ENCODE measurements around the gene TPM1. TPM values are rescaled to one million over a fixed set of nuclear protein-coding genes. Genes with fewer than 3 reads are reported as not detected.
A peak's percentile ranks its signal among the peaks of the same experiment; 100 is the strongest.

The TPM1 gene
- polyA plus RNA-seq, 2 donors, result 135 to 322 TPM

DNA sequence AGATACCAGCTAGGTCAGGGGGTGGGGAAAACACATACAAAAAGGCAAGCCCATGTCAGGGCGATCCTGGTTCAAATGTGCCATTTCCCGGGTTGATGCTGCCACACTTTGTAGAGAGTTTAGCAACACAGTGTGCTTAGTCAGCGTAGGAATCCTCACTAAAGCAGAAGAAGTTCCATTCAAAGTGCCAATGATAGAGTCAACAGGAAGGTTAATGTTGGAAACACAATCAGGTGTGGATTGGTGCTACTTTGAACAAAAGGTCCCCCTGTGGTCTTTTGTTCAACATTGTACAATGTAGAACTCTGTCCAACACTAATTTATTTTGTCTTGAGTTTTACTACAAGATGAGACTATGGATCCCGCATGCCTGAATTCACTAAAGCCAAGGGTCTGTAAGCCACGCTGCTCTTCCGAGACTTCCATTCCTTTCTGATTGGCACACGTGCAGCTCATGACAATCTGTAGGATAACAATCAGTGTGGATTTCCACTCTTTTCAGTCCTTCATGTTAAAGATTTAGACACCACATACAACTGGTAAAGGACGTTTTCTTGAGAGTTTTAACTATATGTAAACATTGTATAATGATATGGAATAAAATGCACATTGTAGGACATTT, 28.9 kb downstream of the TPM1 start:
- H3K27ac ChIP-seq (ENCODE audit: low read depth in 2 of 2, low read length in 1 of 2), result peak overlapping the region in 1 of 2 donors; percentile 9
- WGBS, 2 donors, result 72 to 78% methylated on average over 8 of the region's 8 CpGs
- H3K4me1 ChIP-seq (ENCODE audit: control insufficient read depth in 2 of 2, insufficient read depth in 2 of 2, low read length in 1 of 2), result no peaks in the 10 kb centered on the region
- H3K36me3 ChIP-seq (ENCODE audit: control insufficient read depth in 2 of 2, insufficient read depth in 2 of 2, low read length in 1 of 2), result peaks cover 3 to 6% of the 10 kb centered on the region in 2 donors
- H3K4me3 ChIP-seq (ENCODE audit: low read depth in 1 of 2, low read length in 2 of 2), result no peak overlapping the region
- H3K9me3 ChIP-seq (ENCODE audit: control insufficient read depth in 2 of 2, insufficient read depth in 1 of 2, low read depth in 1 of 2, low read length in 1 of 2), result no peaks in the 10 kb centered on the region
- no peaks in the 10 kb centered on the region for H3K27me3 ChIP-seq (ENCODE audit: control insufficient read depth in 1 of 2, insufficient read depth in 2 of 2, low read length in 2 of 2)

DNA sequence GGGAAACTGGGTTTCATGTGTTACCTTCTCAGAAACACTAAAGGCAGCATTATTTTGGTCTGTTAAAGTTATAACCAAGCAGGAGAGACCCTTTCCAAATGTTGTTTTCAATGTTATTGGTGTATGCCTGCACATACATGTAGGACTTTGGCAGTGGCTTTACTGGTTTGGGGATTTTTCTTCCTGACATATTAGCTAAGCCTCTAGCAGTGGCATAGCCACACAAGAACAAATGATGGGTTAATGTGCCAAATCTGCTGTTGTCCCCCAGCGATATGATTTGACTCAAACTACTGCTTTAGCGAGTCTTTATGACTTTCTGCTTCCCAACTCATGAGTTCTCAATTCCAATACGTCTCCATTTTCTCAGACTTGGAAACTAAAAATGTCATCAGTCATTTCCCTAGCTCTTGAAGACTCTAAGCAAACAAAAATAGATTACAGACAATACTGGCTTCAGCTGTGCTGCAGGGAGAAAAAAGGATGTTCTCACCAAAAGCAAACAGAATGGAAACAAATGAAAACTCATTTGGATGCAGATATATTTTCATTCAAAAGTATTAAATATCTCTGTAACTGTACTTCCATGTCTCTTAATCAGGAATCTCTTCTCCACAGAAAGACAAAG, 29.6 kb downstream of the TPM1 start:
- Histone ChIP-seq H3K27ac (ENCODE audit: low read depth in 2 of 2, low read length in 1 of 2) (no peak overlapping the region), H3K4me1 (ENCODE audit: control insufficient read depth in 2 of 2, insufficient read depth in 2 of 2, low read length in 1 of 2) (no peaks in the 10 kb centered on the region)
- 58 to 74% methylated on average over 3 of the region's 3 CpGs for WGBS, 2 donors

DNA sequence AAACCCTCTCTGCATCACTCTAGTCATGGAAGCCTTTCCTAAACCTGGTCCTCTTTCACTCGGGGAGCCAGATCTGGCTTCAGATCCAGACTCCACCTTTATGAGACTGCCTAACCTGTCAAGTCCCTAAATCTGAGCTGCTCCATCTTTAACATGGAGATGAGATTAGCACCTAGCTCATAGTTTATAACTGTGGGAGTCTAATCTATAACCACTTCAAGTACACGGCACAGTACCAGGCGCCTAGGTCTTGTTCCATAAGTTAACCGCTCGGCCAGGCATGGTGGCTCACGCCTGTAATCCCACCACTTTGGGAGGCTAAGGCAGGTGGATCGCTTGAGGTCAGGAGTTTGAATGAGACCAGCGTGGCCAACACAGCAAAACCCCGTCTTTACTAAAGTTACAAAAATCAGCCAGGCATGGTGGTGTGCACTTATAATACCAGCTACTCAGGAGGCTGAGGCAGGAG, 30.3 kb downstream of the TPM1 start:
- peaks cover under 1 to 3% of the 10 kb centered on the region in 2 donors for H3K36me3 ChIP-seq (ENCODE audit: control insufficient read depth in 2 of 2, insufficient read depth in 2 of 2, low read length in 1 of 2)
- no peaks in the 10 kb centered on the region for H3K4me1 ChIP-seq (ENCODE audit: control insufficient read depth in 2 of 2, insufficient read depth in 2 of 2, low read length in 1 of 2)
- 78 to 88% methylated on average over 9 of the region's 9 CpGs for WGBS, 2 donors
- H3K27ac ChIP-seq (ENCODE audit: low read depth in 2 of 2, low read length in 1 of 2), result no peak overlapping the region
- no peak overlapping the region for H3K4me3 ChIP-seq (ENCODE audit: low read depth in 1 of 2, low read length in 2 of 2)
- H3K27me3 ChIP-seq (ENCODE audit: control insufficient read depth in 1 of 2, insufficient read depth in 2 of 2, low read length in 2 of 2), result no peaks in the 10 kb centered on the region
- no peaks in the 10 kb centered on the region for H3K9me3 ChIP-seq (ENCODE audit: control insufficient read depth in 2 of 2, insufficient read depth in 1 of 2, low read depth in 1 of 2, low read length in 1 of 2)

More for the DNA sequence above, 29.6 kb downstream of the TPM1 start:
- no peaks in the 10 kb centered on the region for H3K9me3 ChIP-seq (ENCODE audit: control insufficient read depth in 2 of 2, insufficient read depth in 1 of 2, low read depth in 1 of 2, low read length in 1 of 2)
- no peak overlapping the region for H3K4me3 ChIP-seq (ENCODE audit: low read depth in 1 of 2, low read length in 2 of 2)
- peaks cover 3 to 6% of the 10 kb centered on the region in 2 donors for H3K36me3 ChIP-seq (ENCODE audit: control insufficient read depth in 2 of 2, insufficient read depth in 2 of 2, low read length in 1 of 2)
- no peaks in the 10 kb centered on the region for H3K27me3 ChIP-seq (ENCODE audit: control insufficient read depth in 1 of 2, insufficient read depth in 2 of 2, low read length in 2 of 2)

DNA sequence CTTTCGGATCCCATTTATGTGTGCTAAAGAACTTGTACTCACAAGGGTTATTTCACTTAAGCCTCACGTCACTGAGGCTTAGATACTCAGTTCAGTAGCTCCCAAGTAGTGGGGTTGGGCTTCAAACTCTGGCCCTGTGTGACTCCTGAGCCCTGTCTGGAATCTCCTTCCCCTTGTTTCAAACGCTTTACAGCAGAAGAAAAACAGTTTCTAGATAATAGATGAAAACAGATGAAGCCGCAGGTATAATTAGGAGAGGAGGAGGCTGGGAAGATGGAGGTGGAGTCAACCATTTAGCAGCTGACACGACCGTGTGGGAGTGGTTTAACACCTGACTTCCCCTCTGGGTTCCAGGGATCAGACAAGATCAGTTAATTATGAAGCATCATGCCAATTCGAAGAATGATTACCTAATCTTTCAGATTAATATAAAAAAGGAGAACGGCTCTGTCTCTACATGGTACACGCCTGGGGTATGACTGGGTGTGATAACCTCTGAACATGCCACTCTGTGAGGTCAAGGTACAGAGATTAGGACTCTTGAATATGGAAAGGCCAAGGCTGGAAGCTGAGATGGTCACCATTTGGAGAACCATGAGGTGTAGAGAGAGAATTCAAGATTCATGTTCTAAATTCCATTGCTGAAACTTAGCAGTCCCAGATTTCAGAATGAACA, 31.1 kb downstream of the TPM1 start:
- Histone ChIP-seq H3K36me3 (ENCODE audit: control insufficient read depth in 2 of 2, insufficient read depth in 2 of 2, low read length in 1 of 2) (peaks cover 0 to 3% of the 10 kb centered on the region in 2 donors), H3K9me3 (ENCODE audit: control insufficient read depth in 2 of 2, insufficient read depth in 1 of 2, low read depth in 1 of 2, low read length in 1 of 2) (no peaks in the 10 kb centered on the region), H3K4me3 (ENCODE audit: low read depth in 1 of 2, low read length in 2 of 2) (no peak overlapping the region), H3K4me1 (ENCODE audit: control insufficient read depth in 2 of 2, insufficient read depth in 2 of 2, low read length in 1 of 2) (no peaks in the 10 kb centered on the region), H3K27ac (ENCODE audit: low read depth in 2 of 2, low read length in 1 of 2) (no peak overlapping the region), H3K27me3 (ENCODE audit: control insufficient read depth in 1 of 2, insufficient read depth in 2 of 2, low read length in 2 of 2) (no peaks in the 10 kb centered on the region)
- WGBS, 2 donors, result 62 to 72% methylated on average over 9 of the region's 9 CpGs

DNA sequence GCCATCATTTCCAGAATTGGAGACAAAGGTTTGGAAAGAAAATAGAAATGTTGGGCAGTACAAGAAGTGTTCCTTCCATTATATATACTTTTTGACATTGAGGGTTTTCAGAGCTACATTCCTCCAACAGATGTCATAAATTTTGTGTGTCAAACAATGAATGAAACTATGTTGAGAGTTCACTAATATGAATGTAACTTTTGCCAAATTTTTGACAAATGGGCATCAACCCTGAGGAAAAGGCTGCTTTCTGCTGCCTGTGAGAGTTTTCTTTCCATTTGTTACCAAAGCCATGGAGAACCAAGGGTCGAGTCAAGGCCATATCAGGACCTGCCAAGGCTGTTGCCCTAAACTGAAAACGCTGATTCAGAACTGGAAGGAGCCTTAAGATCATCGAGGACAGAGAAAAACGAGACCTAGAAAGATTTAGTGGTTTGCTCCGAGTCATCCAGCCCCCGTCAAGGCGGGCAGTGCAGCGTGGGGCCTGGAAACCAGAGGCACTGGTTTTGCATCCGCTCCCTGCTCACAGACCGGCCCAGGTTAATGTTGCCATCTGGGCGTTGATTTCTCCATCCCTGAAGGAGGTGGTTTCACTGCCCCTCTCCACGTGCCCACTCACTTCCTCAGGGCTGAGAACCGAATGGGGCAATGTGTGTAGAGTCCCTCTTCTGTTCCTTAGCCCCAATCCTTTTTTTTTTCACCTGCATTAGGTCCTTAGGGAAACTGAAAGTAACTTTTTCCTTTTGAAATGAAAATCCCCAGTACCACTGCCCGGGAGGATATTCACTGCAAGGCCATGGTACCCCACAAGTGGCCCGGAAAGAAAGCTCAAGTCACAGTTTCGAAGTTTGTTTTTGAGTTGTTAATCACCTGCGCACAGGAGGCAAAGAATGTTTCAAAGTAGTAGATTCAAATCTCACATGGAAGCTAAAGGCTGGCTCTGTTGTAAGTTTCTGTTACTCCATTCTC, 32.8 kb downstream of the TPM1 start:
- Histone ChIP-seq H3K27ac (ENCODE audit: low read depth in 2 of 2, low read length in 1 of 2) (peak overlapping the region in 1 of 2 donors; percentile 21), H3K36me3 (ENCODE audit: control insufficient read depth in 2 of 2, insufficient read depth in 2 of 2, low read length in 1 of 2) (no peaks in the 10 kb centered on the region), H3K27me3 (ENCODE audit: control insufficient read depth in 1 of 2, insufficient read depth in 2 of 2, low read length in 2 of 2) (no peaks in the 10 kb centered on the region), H3K4me3 (ENCODE audit: low read depth in 1 of 2, low read length in 2 of 2) (no peak overlapping the region), H3K4me1 (ENCODE audit: control insufficient read depth in 2 of 2, insufficient read depth in 2 of 2, low read length in 1 of 2) (no peaks in the 10 kb centered on the region), H3K9me3 (ENCODE audit: control insufficient read depth in 2 of 2, insufficient read depth in 1 of 2, low read depth in 1 of 2, low read length in 1 of 2) (no peaks in the 10 kb centered on the region)
- 59 to 64% methylated on average over 17 of the region's 17 CpGs for whole genome bisulfite sequencing, 2 donors

DNA sequence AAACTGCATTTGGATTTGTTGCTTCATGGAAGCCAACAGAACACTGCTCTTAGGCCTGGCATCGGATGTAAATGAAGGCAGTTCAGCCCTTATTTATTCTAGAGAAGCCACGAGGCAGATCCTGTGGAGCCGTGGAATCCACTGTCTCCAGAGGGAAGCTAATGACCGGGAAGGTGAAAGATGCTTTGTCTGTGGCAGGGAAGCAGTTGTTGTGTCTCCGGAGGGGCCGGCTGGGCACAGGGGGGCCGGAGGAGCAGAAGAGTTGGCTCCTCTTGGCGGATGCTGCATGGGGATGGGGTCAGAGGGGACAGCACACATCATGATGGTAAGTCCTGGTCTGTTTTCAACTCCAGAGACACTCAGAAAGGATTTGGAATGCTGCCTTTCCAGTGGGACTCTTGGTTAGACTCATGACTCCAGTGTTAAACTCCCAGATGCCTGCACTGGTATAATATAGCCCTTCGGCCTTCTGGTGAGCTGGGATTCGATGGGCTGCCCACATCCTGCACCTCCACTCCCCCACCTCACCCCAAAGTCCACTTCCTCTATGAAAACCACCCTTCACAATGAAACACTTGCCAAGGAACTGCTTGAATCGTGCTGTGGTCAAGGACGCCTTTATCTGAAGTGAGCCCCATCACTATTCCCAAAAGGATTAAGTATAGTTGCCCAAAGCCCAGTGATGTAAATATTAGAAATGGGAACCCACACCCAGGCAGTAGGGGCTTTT, 33.6 kb downstream of the TPM1 start:
- Histone ChIP-seq H3K36me3 (ENCODE audit: control insufficient read depth in 2 of 2, insufficient read depth in 2 of 2, low read length in 1 of 2) (no peaks in the 10 kb centered on the region), H3K27ac (ENCODE audit: low read depth in 2 of 2, low read length in 1 of 2) (peak overlapping the region in 1 of 2 donors; percentile 53), H3K4me1 (ENCODE audit: control insufficient read depth in 2 of 2, insufficient read depth in 2 of 2, low read length in 1 of 2) (no peaks in the 10 kb centered on the region), H3K4me3 (ENCODE audit: low read depth in 1 of 2, low read length in 2 of 2) (no peak overlapping the region), H3K27me3 (ENCODE audit: control insufficient read depth in 1 of 2, insufficient read depth in 2 of 2, low read length in 2 of 2) (no peaks in the 10 kb centered on the region), H3K9me3 (ENCODE audit: control insufficient read depth in 2 of 2, insufficient read depth in 1 of 2, low read depth in 1 of 2, low read length in 1 of 2) (no peaks in the 10 kb centered on the region)
- WGBS, 2 donors, result 63 to 66% methylated on average over 12 of the region's 12 CpGs

DNA sequence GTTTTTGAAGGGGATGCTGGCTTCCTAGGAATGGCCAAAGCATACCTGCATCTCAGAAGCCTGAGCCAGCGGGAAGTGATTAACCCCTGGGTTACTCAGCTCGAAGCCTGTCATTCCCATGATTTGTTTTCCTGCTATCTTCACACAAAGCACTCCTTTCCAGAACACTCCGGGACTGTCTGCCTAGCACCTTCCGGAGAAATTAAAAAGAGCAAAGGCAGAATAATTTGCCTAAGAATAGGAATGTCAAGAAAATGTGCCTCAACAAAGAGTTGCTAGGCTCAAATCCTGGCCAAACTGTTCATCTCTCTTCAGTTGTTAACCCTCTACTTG, 34.1 kb downstream of the TPM1 start:
- Histone ChIP-seq H3K27ac (ENCODE audit: low read depth in 2 of 2, low read length in 1 of 2) (no peak overlapping the region), H3K27me3 (ENCODE audit: control insufficient read depth in 1 of 2, insufficient read depth in 2 of 2, low read length in 2 of 2) (no peaks in the 10 kb centered on the region), H3K36me3 (ENCODE audit: control insufficient read depth in 2 of 2, insufficient read depth in 2 of 2, low read length in 1 of 2) (no peaks in the 10 kb centered on the region), H3K4me1 (ENCODE audit: control insufficient read depth in 2 of 2, insufficient read depth in 2 of 2, low read length in 1 of 2) (no peaks in the 10 kb centered on the region), H3K4me3 (ENCODE audit: low read depth in 1 of 2, low read length in 2 of 2) (no peak overlapping the region), H3K9me3 (ENCODE audit: control insufficient read depth in 2 of 2, insufficient read depth in 1 of 2, low read depth in 1 of 2, low read length in 1 of 2) (no peaks in the 10 kb centered on the region)
- WGBS, 2 donors, result 79 to 84% methylated on average over 4 of the region's 4 CpGs

DNA sequence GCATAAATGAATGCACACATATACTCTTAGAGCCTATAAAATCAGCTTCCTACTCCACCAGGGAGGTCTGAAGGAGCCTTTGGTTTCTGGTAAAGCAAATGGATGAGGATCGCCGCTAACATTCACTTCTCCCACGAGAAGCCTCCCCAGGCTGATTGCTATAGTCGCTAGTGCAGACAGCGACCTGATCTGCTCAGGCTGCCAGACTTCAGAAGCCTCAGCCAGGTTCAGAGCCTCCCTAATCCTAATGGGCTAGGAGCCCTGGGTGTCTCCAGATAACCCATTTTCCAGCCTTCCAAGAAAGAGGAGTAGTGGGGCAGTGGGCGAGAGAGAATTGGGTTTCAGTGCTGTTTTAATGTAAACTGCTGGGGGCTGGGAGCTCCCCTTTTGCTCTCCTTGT, 35.4 kb downstream of the TPM1 start:
- Histone ChIP-seq H3K4me3 (ENCODE audit: low read depth in 1 of 2, low read length in 2 of 2) (no peak overlapping the region), H3K4me1 (ENCODE audit: control insufficient read depth in 2 of 2, insufficient read depth in 2 of 2, low read length in 1 of 2) (no peaks in the 10 kb centered on the region), H3K9me3 (ENCODE audit: control insufficient read depth in 2 of 2, insufficient read depth in 1 of 2, low read depth in 1 of 2, low read length in 1 of 2) (no peaks in the 10 kb centered on the region), H3K27ac (ENCODE audit: low read depth in 2 of 2, low read length in 1 of 2) (no peak overlapping the region), H3K36me3 (ENCODE audit: control insufficient read depth in 2 of 2, insufficient read depth in 2 of 2, low read length in 1 of 2) (no peaks in the 10 kb centered on the region), H3K27me3 (ENCODE audit: control insufficient read depth in 1 of 2, insufficient read depth in 2 of 2, low read length in 2 of 2) (no peaks in the 10 kb centered on the region)
- 68 to 78% methylated on average over 6 of the region's 6 CpGs for WGBS, 2 donors
